CD4-positive, alpha-beta T cell treated with Interleukin-17A for 1 hour (primary cell): ENCODE data around the gene FBXL16.

Experiments used
- DNase-seq: peaks from one replicate; pipeline ENCODE4 v3.0.0-alpha.2; 2020

Gene FBXL16

GRCh38 chr16:674968-675883 is 30.4 kb downstream of the FBXL16 start, which contains the start of gene RHBDL1:
Gene RHBDL1, plus strand, starts transcription at chr16:675671. Its CDS starts 120 bp downstream, at chr16:675791.
- no peak for DNase-seq

- no peak for DNase-seq
These were observed 31.3 kb downstream of the FBXL16 start for GRCh38 chr16:674214-674881.

GRCh38 chr16:673399-673991 is 32.1 kb downstream of the FBXL16 start:
- DNase-seq, result no peak

GRCh38 chr16:672851-673250 is 32.8 kb downstream of the FBXL16 start:
- DNase-seq, result no peak

GRCh38 chr16:672371-672770 is 33.2 kb downstream of the FBXL16 start:
- no peak for DNase-seq

GRCh38 chr16:671353-672131 is 34.1 kb downstream of the FBXL16 start:
- no peak for DNase-seq

GRCh38 chr16:670485-671352 is 34.9 kb downstream of the FBXL16 start:
- DNase-seq, result no peak

GRCh38 chr16:669666-670065 is 35.9 kb downstream of the FBXL16 start:
- DNase-seq, result no peak

- DNase-seq, result no peak
These were observed 37.0 kb downstream of the FBXL16 start for GRCh38 chr16:668519-669171.

GRCh38 chr16:667780-668518 is 37.7 kb downstream of the FBXL16 start, which contains the start of gene RHOT2:
Gene RHOT2, plus strand, starts transcription at chr16:668132. Its CDS starts 68 bp downstream, at chr16:668200.
- peak; percentile 93 for DNase-seq

GRCh38 chr16:667113-667779 is 38.4 kb downstream of the FBXL16 start:
- DNase-seq, result no peak

- DNase-seq, result no peak
These were observed 39.0 kb downstream of the FBXL16 start for GRCh38 chr16:666572-666971.

- no peak for DNase-seq
These were observed 43.0 kb downstream of the FBXL16 start for GRCh38 chr16:662597-662996.

GRCh38 chr16:662095-662494 is 43.5 kb downstream of the FBXL16 start:
- no peak for DNase-seq

- no peak for DNase-seq
These were observed 44.3 kb downstream of the FBXL16 start for GRCh38 chr16:661184-661821.

- peak; percentile 69 for DNase-seq
These were observed 45.0 kb downstream of the FBXL16 start for GRCh38 chr16:660459-661183.

GRCh38 chr16:660132-660458 is 45.5 kb downstream of the FBXL16 start:
- DNase-seq, result no peak

GRCh38 chr16:659618-660017 is 46.0 kb downstream of the FBXL16 start:
- DNase-seq, result no peak
